22Rv1 (cell line): ENCODE measurements around the gene ZNF410.
"Not testable (repeated sequence)": the region's sequence is repeated elsewhere in the genome, so short reads cannot be mapped to it uniquely, and the experiment has no call there.

Experiments
- CTCF ChIP-seq: fragments of 450-650 bp; IDR thresholded peaks from 2 replicates; pipeline ENCODE4 v1.5.1; 2017; ENCODE audit warnings: mild to moderate bottlenecking
- ZFX ChIP-seq: fragments of 450-650 bp; IDR thresholded peaks from 2 replicates; pipeline ENCODE4 v1.6.1; 2017; ENCODE audit warnings: antibody characterized with exemption, borderline replicate concordance

- not testable (repeated sequence) for TF ChIP-seq CTCF, ZFX
Measured at GRCh38 chr14:73869754-73870153, 16.9 kb upstream of the ZNF410 start.
